NCI-H524 treated with DMSO at 0.1 percent for 48 hours (cell line): Measurements from ENCODE around the gene CTAGE4.
"Not testable (repeated sequence)": the region's sequence is repeated elsewhere in the genome, so short reads cannot be mapped to it uniquely, and the experiment has no call there.

ENCODE experiments used
- DNase-seq: peaks from one replicate; lab custom pipeline; 2025; lab: John Stamatoyannopoulos, UW

CTAGE4 gene, protein sequence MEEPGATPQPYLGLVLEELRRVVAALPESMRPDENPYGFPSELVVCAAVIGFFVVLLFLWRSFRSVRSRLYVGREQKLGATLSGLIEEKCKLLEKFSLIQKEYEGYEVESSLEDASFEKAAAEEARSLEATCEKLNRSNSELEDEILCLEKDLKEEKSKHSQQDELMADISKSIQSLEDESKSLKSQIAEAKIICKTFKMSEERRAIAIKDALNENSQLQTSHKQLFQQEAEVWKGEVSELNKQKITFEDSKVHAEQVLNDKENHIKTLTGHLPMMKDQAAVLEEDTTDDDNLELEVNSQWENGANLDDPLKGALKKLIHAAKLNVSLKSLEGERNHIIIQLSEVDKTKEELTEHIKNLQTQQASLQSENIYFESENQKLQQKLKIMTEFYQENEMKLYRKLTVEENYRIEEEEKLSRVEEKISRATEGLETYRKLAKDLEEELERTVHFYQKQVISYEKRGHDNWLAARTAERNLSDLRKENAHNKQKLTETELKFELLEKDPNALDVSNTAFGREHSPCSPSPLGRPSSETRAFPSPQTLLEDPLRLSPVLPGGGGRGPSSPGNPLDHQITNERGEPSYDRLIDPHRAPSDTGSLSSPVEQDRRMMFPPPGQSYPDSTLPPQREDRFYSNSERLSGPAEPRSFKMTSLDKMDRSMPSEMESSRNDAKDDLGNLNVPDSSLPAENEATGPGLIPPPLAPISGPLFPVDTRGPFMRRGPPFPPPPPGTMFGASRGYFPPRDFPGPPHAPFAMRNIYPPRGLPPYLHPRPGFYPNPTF

DNA sequence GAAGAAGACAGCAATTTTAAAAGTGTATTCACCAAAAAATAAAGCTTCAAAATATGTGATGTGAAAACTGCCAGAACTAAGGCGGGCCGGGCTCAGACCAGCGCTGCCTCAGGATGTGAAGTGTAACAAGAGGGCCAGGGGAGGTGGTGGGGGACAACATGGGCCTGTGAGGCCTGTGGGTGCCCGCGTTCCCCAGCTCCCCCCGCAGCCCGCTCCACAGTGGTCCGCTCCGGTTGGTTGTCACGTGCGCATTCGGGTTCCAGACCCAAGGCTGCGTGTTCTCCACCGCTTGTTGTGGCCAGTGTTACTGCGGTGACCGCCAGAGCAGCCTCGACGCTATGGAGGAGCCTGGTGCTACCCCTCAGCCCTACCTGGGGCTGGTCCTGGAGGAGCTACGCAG is at the start of gene CTAGE4:
TSS of gene CTAGE4 (plus strand) at position 301 of the 400 bp plus-strand sequence. CDS start at position 339, 38 bp downstream.
- DNase-seq: not testable (repeated sequence)

DNA sequence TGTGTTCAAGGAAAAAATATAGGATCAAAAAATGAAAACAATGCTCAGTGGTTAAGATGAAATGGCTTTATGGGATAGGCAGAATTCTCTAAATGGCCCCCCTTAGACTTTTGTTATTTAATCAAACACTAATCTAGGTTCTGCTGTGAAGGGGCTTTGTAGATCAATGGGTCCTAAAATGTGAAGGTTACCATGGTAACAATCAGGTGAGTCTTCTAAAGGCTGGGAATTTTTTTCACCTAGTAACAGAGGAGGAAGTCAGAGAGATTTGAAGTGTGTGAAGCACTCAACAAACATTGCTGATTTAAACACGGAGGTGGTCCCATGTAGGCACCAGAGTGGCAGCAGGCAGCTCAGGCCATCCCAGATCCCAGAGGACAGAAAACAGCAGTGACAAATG is 49.1 kb upstream of the CTAGE4 start:
- DNase-seq: no peak

- no peak for DNase-seq
Observed at GRCh38 chr7:144137501-144137900, 45.8 kb upstream of the CTAGE4 start.

DNA sequence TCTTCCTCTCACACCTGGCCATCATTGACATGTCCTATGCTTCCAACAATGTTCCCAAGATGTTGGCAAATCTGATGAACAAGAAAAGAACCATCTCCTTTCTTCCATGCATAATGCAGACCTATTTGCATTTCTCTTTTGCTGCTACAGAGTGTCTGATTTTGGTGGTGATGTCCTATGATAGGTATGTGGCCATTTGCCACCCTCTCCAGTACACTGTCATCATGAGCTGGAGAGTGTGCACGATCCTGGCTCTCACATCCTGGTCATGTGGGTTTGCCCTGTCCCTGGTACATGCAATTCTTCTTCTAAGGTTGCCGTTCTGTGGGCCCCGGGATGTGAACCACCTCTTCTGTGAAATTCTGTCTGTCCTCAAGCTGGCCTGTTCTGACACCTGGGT is 41.1 kb upstream of the CTAGE4 start:
- DNase-seq: no peak

DNA sequence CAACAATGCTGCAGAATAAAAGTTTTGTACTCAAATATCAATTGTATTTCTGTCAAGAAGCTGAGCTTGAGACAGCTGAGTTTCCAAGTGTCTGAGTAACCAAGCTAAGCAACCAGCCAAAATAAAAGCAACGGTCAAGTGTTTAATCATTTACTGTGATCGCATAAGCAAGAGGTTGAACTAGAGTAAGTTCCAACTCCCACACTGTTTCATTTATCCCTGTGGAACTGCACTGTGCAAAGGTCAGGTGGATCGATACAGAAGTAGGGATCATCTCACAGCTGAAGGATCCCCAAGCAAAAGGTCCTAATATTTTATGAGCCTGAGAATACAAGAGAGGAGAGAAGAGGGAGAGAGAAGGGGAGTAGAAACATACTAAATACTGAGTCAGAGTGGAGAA is 38.8 kb upstream of the CTAGE4 start:
- no peak for DNase-seq

DNA sequence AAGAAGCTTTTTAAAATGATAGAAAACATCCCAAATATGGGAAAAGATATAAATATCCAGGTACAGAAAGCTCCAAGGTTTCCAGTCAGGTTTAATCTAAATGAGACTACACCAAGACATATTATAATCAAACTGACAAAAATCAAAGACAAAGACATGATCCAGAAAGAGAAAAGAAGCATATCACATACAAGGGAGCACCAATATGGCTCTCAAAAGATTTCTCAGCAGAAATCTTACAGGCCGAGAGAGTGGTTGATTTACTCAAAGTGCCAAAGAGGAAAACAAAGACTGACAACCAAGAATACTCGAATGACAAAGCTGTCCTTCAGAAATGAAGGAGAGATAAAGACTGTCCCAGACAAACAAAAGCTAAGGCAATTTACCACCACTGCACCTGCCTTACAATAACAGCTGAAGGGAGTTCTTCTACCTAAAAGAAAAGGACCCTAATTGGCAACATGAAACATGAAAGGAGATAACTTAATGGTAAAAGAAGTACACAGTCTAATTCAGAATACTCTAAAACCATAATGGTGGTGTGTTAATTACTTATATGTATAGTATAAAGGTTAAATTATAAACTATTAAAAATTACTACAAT is 34.9 kb upstream of the CTAGE4 start:
- DNase-seq: no peak

- DNase-seq: no peak
Observed at GRCh38 chr7:144158861-144159260, 24.4 kb upstream of the CTAGE4 start.

- no peak for DNase-seq
Observed at GRCh38 chr7:144164784-144165183, 18.5 kb upstream of the CTAGE4 start.

DNA sequence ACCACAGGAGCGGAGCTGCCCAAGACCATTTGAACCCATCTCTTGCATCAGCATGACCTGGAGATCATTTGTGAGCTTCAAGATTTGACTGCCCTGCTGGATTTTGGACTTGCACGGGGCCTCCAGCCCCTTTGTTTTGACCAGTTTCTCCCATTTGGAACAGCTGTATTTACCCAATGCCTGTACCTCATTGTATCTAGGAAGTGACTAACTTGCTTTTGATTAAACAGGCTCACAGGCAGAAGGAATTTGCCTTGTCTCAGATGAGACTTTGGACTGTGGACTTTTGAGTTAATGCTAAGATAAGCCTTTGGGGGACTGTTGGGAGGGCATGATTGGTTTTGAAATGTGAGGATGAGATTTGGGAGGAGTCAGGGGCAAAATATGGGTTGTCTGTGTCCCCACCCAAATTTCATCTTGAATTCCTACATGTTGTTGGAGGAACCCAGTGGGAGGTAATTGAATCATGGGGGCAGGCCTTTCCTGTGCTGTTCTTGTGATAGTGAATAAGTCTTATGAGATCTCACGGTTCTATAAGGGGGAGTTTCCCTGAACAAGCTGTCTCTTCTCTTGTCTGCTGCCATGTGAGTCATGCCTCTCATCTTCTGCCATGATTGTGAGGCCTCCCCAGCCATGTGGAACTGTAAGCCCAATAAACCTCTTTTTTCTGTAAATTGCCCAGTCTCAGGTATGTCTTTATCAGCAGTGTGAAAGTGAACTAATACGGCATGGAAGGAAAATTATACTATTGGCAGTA is 11.5 kb upstream of the CTAGE4 start:
- not testable (repeated sequence) for DNase-seq

GRCh38 chr7:144174613-144175012 is 8.7 kb upstream of the CTAGE4 start:
- no peak for DNase-seq

GRCh38 chr7:144178380-144179164 is 4.7 kb upstream of the CTAGE4 start:
- not testable (repeated sequence) for DNase-seq

DNA sequence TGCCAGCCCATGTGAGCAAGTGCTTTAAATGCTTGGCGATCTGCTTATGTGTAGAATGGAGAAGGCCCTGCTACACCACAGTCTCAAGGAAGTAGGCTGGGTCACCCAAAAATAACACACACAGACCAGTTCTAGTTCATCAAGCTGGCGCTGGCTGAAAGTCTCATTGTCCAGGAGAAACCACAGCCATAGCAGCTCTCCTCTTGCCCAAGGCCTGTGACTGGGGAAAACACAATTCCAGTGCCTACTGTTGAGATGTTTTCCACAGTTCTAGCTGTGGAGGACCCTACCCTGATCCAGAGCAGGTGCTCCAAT is 4.1 kb upstream of the CTAGE4 start:
- not testable (repeated sequence) for DNase-seq

DNA sequence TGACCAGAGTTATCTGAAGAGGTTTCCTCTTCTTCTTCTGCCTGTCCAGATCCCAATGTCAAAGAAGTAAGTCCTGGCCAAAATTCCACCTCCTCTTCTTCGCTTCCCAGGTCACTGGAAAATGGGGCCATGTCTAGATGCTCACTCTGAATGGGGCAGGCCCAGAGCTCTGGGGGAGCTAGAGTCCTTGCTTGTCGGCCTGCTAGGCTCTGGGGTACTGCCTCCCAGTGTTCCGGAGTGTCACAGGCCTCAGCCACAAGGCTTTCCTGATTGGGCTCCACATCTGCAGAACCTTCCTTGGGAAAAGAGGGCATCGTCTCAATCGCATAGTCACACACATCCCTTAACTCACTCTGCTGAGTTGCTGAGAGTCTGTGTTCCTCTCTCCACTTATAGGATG is 4.6 kb downstream of the CTAGE4 start:
- DNase-seq: not testable (repeated sequence)

GRCh38 chr7:144188578-144189171 is 5.4 kb downstream of the CTAGE4 start:
- not testable (repeated sequence) for DNase-seq

GRCh38 chr7:144193782-144194181 is 10.5 kb downstream of the CTAGE4 start:
- not testable (repeated sequence) for DNase-seq

- not testable (repeated sequence) for DNase-seq
Observed at GRCh38 chr7:144194453-144194852, 11.2 kb downstream of the CTAGE4 start.

DNA sequence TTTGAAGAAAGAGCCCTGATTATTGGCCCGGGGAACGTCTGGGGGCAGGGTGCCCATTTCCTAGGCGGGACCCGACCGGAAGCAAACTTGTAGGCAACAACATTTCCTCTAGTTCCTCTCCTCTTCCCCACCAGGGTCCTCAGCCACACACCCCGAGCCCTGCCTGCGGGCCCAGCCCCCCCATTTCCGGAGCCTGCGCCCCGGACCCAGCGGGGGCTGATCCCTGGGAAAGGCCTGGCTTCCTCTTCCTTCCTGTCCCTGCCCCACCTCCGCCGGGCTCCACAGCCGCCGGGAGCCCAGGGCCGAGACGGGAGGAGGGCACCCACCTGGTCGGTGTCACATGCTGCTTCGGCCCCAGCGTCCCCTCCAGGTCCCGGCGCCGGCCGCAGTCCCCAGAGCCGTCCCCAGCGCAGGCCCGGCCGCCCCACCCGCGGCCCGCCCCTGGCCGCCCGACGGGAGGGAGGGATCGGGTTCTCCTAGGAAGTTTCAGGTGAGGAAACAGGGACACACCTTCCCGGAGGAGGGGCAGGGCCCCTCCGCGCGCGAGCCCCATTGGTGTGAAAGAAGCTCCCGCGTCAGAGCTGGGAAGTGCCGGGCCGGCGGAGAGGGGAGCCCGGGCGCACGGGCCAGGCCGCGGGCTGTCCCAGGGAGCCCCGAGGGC is 12.1 kb downstream of the CTAGE4 start, which contains the start of gene ARHGEF35:
TSS of gene ARHGEF35 (minus strand) at position 622 of the 661 bp plus-strand sequence. CDS start 7,450 bp downstream, outside the sequence.
- DNase-seq: not testable (repeated sequence)

DNA sequence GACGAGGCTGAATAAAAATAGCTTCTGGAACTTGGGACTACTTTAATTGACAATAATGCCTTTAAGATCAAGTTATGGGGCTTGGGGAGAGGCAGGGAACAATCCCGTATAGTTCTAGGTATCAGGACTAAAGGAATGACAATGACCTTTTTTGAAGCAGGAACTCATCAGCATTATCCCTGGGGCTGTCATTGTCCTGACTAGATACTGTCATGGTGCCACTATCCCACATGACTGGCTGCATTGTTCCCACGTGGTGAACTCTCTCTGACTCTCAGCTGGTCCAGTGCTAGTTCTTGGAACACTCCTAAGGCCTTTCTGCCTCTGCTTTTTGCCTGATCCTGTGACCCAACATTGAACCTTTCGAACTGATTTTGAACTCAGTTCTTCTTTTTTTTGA is 15.7 kb downstream of the CTAGE4 start:
- DNase-seq: not testable (repeated sequence)

DNA sequence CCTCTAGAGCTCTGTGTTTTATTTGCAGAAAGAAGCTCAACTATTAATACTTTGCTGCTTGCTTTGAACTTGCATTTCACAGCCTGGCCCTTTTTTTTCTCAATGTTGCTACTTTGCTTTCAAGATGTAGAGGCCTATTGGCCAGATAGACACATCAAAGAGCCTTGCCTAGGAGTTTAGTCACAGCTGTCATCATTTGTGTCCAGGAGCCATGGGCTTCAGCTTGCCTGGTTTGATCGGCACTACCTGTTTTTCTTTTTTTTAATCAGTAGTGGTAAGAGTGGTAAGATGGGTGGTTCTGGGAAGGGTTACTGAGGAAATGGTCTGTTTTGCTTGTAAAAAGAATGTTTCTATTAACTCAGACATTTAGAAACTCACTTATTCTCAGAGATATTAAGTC is 18.7 kb downstream of the CTAGE4 start:
- DNase-seq: not testable (repeated sequence)

- DNase-seq: not testable (repeated sequence)
Observed at GRCh38 chr7:144203086-144203485, 19.8 kb downstream of the CTAGE4 start.
